ENCODE results near the gene IL2RA. TPM values are rescaled to one million over a fixed set of nuclear protein-coding genes. Genes with fewer than 3 reads are reported as not detected.
"Not testable (repeated sequence)": the region's sequence is repeated elsewhere in the genome, so short reads cannot be mapped to it uniquely, and the experiment has no call there.

Gene IL2RA
- polyA plus RNA-seq, 1 experiment, result not detected

- no peaks in the 10 kb centered on the region; the same call in 1 of the 2 replicates for H3K36me3 ChIP-seq (ENCODE audit: control insufficient read depth, insufficient read depth, low read length)
- TF ChIP-seq CTCF (IDR thresholded peaks at IDR 0.05; ENCODE audit: insufficient read depth, low read depth, low read length), result no peak
- CTCF ChIA-PET, result no interaction called here
- H3K4me3 ChIP-seq (ENCODE audit: low read depth, low read length), result no peak overlapping the region
- DNase-seq (ENCODE audit: low read depth), result no peak
- no peaks in the 10 kb centered on the region for H3K27me3 ChIP-seq (ENCODE audit: control insufficient read depth, insufficient read depth, low read length)
- POLR2A ChIA-PET, result no interaction called here
These were observed 98.6 kb downstream of the IL2RA start for GRCh38 chr10:5963591-5963990.

- Histone ChIP-seq H3K27me3 (ENCODE audit: control insufficient read depth, insufficient read depth, low read length) (no peaks in the 10 kb centered on the region), H3K36me3 (ENCODE audit: control insufficient read depth, insufficient read depth, low read length) (no peaks in the 10 kb centered on the region; the same call in 1 of the 2 replicates), H3K4me3 (ENCODE audit: low read depth, low read length) (no peak overlapping the region)
- no peak for TF ChIP-seq CTCF (IDR thresholded peaks at IDR 0.05; ENCODE audit: insufficient read depth, low read depth, low read length)
- CTCF ChIA-PET, result no interaction called here
- no peak for DNase-seq (ENCODE audit: low read depth)
- POLR2A ChIA-PET, result no interaction called here
These were observed 99.1 kb downstream of the IL2RA start for GRCh38 chr10:5963071-5963470.

DNA sequence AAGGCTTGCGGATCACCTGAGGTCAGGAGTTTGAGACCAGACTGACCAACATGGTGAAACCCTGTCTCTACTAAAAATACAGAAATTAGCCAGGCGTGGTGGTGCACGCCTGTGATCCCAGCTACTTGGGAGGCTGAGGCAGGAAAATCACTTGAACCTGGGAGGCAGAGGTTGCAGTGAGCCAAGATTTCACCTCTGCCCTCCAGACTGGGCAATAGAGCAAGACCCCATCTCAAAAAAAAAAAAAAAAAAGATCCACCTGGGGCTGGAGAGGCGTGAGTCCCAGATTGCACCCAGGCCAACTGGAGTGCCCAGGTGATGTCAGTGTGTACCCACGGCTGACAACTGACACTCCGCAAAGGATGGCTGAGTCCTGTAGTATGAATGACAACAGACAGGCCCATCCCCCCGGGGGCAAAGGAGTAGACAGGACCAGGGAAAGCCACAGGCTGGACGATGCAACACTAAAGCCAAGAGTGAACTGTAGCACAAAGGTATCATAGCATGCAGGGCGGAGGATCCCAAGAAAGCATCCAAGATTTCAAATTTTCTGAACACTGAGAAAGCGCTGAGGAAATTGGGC is 99.7 kb downstream of the IL2RA start:
- POLR2A ChIA-PET; H3K4me3 ChIP-seq (ENCODE audit: low read depth, low read length); DNase-seq (ENCODE audit: low read depth); H3K27me3 ChIP-seq (ENCODE audit: control insufficient read depth, insufficient read depth, low read length); H3K36me3 ChIP-seq (ENCODE audit: control insufficient read depth, insufficient read depth, low read length): not testable (repeated sequence)
- CTCF ChIA-PET, result interaction anchor here (0.7 kb wide), 1 partner anchor 101 kb away, joined by 3 read pairs; no protein-coding TSS in a partner anchor

DNA sequence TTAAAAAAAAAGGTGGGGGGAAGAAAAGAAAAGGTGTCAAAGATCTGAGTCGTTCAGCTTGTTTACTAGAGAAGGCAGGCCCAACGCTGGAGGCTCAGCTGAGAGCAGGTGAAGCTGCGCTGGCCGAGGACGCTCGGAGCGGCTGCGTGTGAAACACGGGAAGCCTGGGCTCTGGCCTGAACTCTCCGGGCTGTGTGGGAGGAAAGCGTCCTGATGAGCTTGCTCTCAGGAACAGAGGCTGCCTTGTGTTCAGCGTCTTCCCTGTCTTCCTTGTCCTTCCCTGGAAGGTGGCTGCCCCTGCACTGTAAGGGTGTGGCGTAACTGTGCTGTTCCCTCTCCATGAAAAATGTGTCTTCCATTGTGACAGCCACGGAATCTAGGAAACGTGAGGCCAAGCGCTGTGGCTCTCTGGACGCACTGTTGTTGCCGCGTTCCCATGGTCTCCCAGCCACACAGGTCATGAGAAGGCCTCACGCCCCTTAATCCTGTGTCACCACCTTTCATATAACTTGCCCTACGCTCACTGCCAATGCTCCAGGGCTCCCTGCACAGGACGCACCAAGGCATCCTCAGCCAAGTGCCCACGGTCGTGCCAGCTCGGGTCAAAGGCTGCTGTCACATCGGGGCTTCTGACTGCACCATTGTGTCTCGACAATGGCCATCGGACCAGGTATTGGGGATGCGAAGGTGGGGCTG is 100.6 kb downstream of the IL2RA start:
- DNase-seq (ENCODE audit: low read depth), result no peak
- ChIA-PET CTCF (interaction anchor here (0.7 to 1.7 kb wide), 2 partner anchors 12 to 102 kb away, joined by 3 to 6 read pairs; no protein-coding TSS in a partner anchor), POLR2A (no interaction called here)
- Histone ChIP-seq H3K27me3 (ENCODE audit: control insufficient read depth, insufficient read depth, low read length) (no peaks in the 10 kb centered on the region), H3K36me3 (ENCODE audit: control insufficient read depth, insufficient read depth, low read length) (no peaks in the 10 kb centered on the region; the same call in 1 of the 2 replicates), H3K4me3 (ENCODE audit: low read depth, low read length) (no peak overlapping the region)
- TF ChIP-seq CTCF (IDR thresholded peaks at IDR 0.05; ENCODE audit: insufficient read depth, low read depth, low read length), result no peak

DNA sequence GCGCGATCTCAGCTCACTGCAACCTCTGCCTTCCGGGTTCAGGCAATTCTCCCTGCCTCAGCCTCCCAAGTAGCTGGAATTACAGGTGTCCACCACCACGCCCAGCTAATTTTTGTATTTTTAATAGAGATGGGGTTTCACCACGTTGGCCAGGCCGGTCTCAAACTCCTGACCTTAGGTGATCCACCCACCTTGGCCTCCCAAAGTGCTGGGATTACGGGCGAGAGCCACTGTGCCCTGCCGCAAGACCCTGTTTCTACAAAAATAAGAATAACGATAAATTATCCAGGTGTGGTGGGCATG is 101.2 kb downstream of the IL2RA start:
- H3K4me3 ChIP-seq (ENCODE audit: low read depth, low read length); H3K36me3 ChIP-seq (ENCODE audit: control insufficient read depth, insufficient read depth, low read length); DNase-seq (ENCODE audit: low read depth); POLR2A ChIA-PET; H3K27me3 ChIP-seq (ENCODE audit: control insufficient read depth, insufficient read depth, low read length): not testable (repeated sequence)
- CTCF ChIA-PET, result interaction anchor here (1.3 to 1.7 kb wide), 2 partner anchors 11 kb away, joined by 5 to 6 read pairs; no protein-coding TSS in a partner anchor

Small RNA genes within 50 kb of the gene (small RNA-seq; reads per million reads assigned to genes)
- gene RF00397 (ENCODE audit: insufficient read length, low read depth, low replicate concordance), result not detected

Other genes with a start within 250 kb of the IL2RA start
- 148 and 225 TPM in 2 replicates for gene GDI2, start 248.9 kb downstream of the IL2RA start, polyA plus RNA-seq (2011; rRNA removed)
- 5.2 and 7.4 TPM in 2 replicates for gene ANKRD16, start 172.5 kb downstream of the IL2RA start, polyA plus RNA-seq (2011; rRNA removed)
- gene FBH1, start 172.1 kb downstream of the IL2RA start, polyA plus RNA-seq (2011; rRNA removed), result 61.8 and 82.5 TPM in 2 replicates
- 4.6 and 7.5 TPM in 2 replicates for gene IL15RA, start 84.8 kb downstream of the IL2RA start, polyA plus RNA-seq (2011; rRNA removed)
- 28.9 and 31.7 TPM in 2 replicates for gene RBM17, start 26.7 kb upstream of the IL2RA start, polyA plus RNA-seq (2011; rRNA removed)
- 15.6 and 30.7 TPM in 2 replicates for gene PFKFB3, start 140.6 kb upstream of the IL2RA start, polyA plus RNA-seq (2011; rRNA removed)

Measured in BJ (cell line).